ENCODE measurements around the gene UBE2D2.

GRCh38 chr5:139636207-139636792, 75.2 kb downstream of the UBE2D2 start:
- no peak for TF ChIP-seq POLR2A (IDR thresholded peaks at IDR 0.05)
- TF ChIP-seq CTCF (IDR thresholded peaks at IDR 0.05 in 4 of 5, conservative IDR thresholded peaks at IDR 0.05 in 1 of 5) = no peak

Measured in gastrocnemius medialis (tissue), 4 donors.